Activated CD4-positive, alpha-beta T cell treated with anti-CD3 and anti-CD28 coated beads, Interleukin-2, amount 10 ng/mL, durations not matched to agents 7 days and 5 days (primary cell): ENCODE data around the gene GRIP2. TPM values are rescaled to one million over a fixed set of nuclear protein-coding genes. Genes with fewer than 3 reads are reported as not detected.

Source experiments
- CTCF ChIA-PET: fragments of 350-600 bp; sonication (Branson Sonifier 250); formaldehyde crosslinking; loops from one replicate; lab custom pipeline; 2021; ENCODE audit warnings: antibody characterized with exemption; lab: Charles Lee
- POLR2A ChIA-PET: fragments of 350-600 bp; sonication (Branson Sonifier 250); formaldehyde crosslinking; loops from one replicate; lab custom pipeline; 2021; ENCODE audit warnings: antibody characterized with exemption; lab: Charles Lee
- DNase-seq: peaks from one replicate; pipeline ENCODE4 v3.0.0-alpha.2; 2020
- H3K27ac Mint-ChIP-seq: one replicate; pipeline ENCODE4 v1.8.0; 2021; ENCODE audit warnings: mild to moderate bottlenecking, moderate library complexity, mixed read lengths
- H3K27me3 Mint-ChIP-seq: one replicate; pipeline ENCODE4 v1.8.0; 2021; ENCODE audit warnings: mixed read lengths
- H3K36me3 Mint-ChIP-seq: one replicate; pipeline ENCODE4 v1.8.0; 2021; ENCODE audit warnings: low read depth, mixed read lengths
- H3K4me1 Mint-ChIP-seq: one replicate; pipeline ENCODE4 v1.8.0; 2021; ENCODE audit warnings: mixed read lengths
- H3K4me3 Mint-ChIP-seq: one replicate; pipeline ENCODE4 v1.8.0; 2021; ENCODE audit warnings: mild to moderate bottlenecking, moderate library complexity, mixed read lengths
- H3K9me3 Mint-ChIP-seq: one replicate; pipeline ENCODE4 v1.8.0; 2021; ENCODE audit warnings: mixed read lengths
- total RNA-seq, 2 experiments: library from RNA; stranded (reverse); gene quantifications; one replicate each; pipeline ENCODE4 v1.2.3, GENCODE V29; 2021

The GRIP2 gene
- total RNA-seq, 2 experiments from 2014 or later: 0.15 to 0.45 TPM

- DNase-seq: no peak
- peaks cover 2% of the 10 kb centered on the region for H3K4me1 Mint-ChIP-seq
- no peak overlapping the region for H3K27ac Mint-ChIP-seq
- ChIA-PET POLR2A (no interaction called here), CTCF (no interaction called here)
- H3K4me3 Mint-ChIP-seq: no peak overlapping the region
- H3K9me3 Mint-ChIP-seq: no peaks in the 10 kb centered on the region
- H3K27me3 Mint-ChIP-seq: no peaks in the 10 kb centered on the region
- peaks cover 11% of the 10 kb centered on the region for H3K36me3 Mint-ChIP-seq
These were observed 53.1 kb downstream of the GRIP2 start for GRCh38 chr3:14487086-14487485.

GRCh38 chr3:14486460-14486859 lies 53.7 kb downstream of the GRIP2 start:
- Mint-ChIP-seq H3K4me3 (no peak overlapping the region), H3K4me1 (peaks cover 2% of the 10 kb centered on the region), H3K9me3 (no peaks in the 10 kb centered on the region), H3K27me3 (no peaks in the 10 kb centered on the region), H3K36me3 (peaks cover 16% of the 10 kb centered on the region), H3K27ac (peak overlapping the region; percentile 7)
- POLR2A ChIA-PET: no interaction called here
- CTCF ChIA-PET: no interaction called here
- no peak for DNase-seq

- H3K27me3 Mint-ChIP-seq: no peaks in the 10 kb centered on the region
- DNase-seq: no peak
- ChIA-PET CTCF (no interaction called here), POLR2A (no interaction called here)
- H3K27ac Mint-ChIP-seq: peak overlapping the region; percentile 7
- H3K36me3 Mint-ChIP-seq: peaks cover 19% of the 10 kb centered on the region
- H3K4me3 Mint-ChIP-seq: no peak overlapping the region
- H3K9me3 Mint-ChIP-seq: no peaks in the 10 kb centered on the region
- H3K4me1 Mint-ChIP-seq: peaks cover 2% of the 10 kb centered on the region
These were observed 54.2 kb downstream of the GRIP2 start for GRCh38 chr3:14485981-14486380.

GRCh38 chr3:14484741-14485140 lies 55.4 kb downstream of the GRIP2 start:
- DNase-seq: no peak
- Mint-ChIP-seq H3K36me3 (peaks cover 26% of the 10 kb centered on the region), H3K9me3 (no peaks in the 10 kb centered on the region), H3K27me3 (no peaks in the 10 kb centered on the region), H3K27ac (no peak overlapping the region), H3K4me3 (no peak overlapping the region), H3K4me1 (peaks cover 2% of the 10 kb centered on the region)
- CTCF ChIA-PET: interaction anchor here (0.6 kb wide), 1 partner anchor 51 kb away, joined by 3 read pairs; no protein-coding TSS in a partner anchor
- POLR2A ChIA-PET: no interaction called here

- no peak for DNase-seq
- ChIA-PET POLR2A (no interaction called here), CTCF (no interaction called here)
- no peaks in the 10 kb centered on the region for H3K27me3 Mint-ChIP-seq
- peaks cover 2% of the 10 kb centered on the region for H3K4me1 Mint-ChIP-seq
- H3K9me3 Mint-ChIP-seq: no peaks in the 10 kb centered on the region
- H3K36me3 Mint-ChIP-seq: peaks cover 28% of the 10 kb centered on the region
- H3K4me3 Mint-ChIP-seq: no peak overlapping the region
- no peak overlapping the region for H3K27ac Mint-ChIP-seq
These were observed 56.9 kb downstream of the GRIP2 start for GRCh38 chr3:14483286-14483685.

- CTCF ChIA-PET: interaction anchor here (0.6 kb wide), 1 partner anchor 197 kb away, joined by 3 read pairs; no protein-coding TSS in a partner anchor
- Mint-ChIP-seq H3K9me3 (no peaks in the 10 kb centered on the region), H3K4me3 (no peak overlapping the region), H3K27me3 (no peaks in the 10 kb centered on the region), H3K27ac (no peak overlapping the region), H3K4me1 (peaks cover 2% of the 10 kb centered on the region), H3K36me3 (peaks cover 33% of the 10 kb centered on the region)
- POLR2A ChIA-PET: no interaction called here
- DNase-seq: no peak
These were observed 57.8 kb downstream of the GRIP2 start for GRCh38 chr3:14482271-14482721.

GRCh38 chr3:14481646-14482036 lies 58.5 kb downstream of the GRIP2 start:
- H3K4me3 Mint-ChIP-seq: no peak overlapping the region
- H3K27me3 Mint-ChIP-seq: no peaks in the 10 kb centered on the region
- H3K27ac Mint-ChIP-seq: no peak overlapping the region
- ChIA-PET POLR2A (no interaction called here), CTCF (no interaction called here)
- peaks cover 30% of the 10 kb centered on the region for H3K36me3 Mint-ChIP-seq
- no peak for DNase-seq
- H3K9me3 Mint-ChIP-seq: no peaks in the 10 kb centered on the region
- no peaks in the 10 kb centered on the region for H3K4me1 Mint-ChIP-seq

GRCh38 chr3:14481018-14481645 lies 59.0 kb downstream of the GRIP2 start:
- Mint-ChIP-seq H3K27me3 (no peaks in the 10 kb centered on the region), H3K36me3 (peaks cover 30% of the 10 kb centered on the region), H3K4me1 (no peaks in the 10 kb centered on the region), H3K9me3 (no peaks in the 10 kb centered on the region), H3K27ac (no peak overlapping the region), H3K4me3 (no peak overlapping the region)
- POLR2A ChIA-PET: no interaction called here
- DNase-seq: no peak
- CTCF ChIA-PET: no interaction called here

- H3K27me3 Mint-ChIP-seq: no peaks in the 10 kb centered on the region
- POLR2A ChIA-PET: no interaction called here
- H3K27ac Mint-ChIP-seq: no peak overlapping the region
These were observed 59.7 kb downstream of the GRIP2 start for GRCh38 chr3:14480207-14481017.

GRCh38 chr3:14479591-14479990 lies 60.6 kb downstream of the GRIP2 start:
- Mint-ChIP-seq H3K36me3 (peaks cover 30% of the 10 kb centered on the region), H3K9me3 (no peaks in the 10 kb centered on the region), H3K4me3 (no peak overlapping the region), H3K4me1 (no peaks in the 10 kb centered on the region), H3K27me3 (no peaks in the 10 kb centered on the region), H3K27ac (no peak overlapping the region)
- DNase-seq: no peak
- POLR2A ChIA-PET: no interaction called here
- CTCF ChIA-PET: interaction anchor here (0.9 to 1.9 kb wide), 3 partner anchors 11 to 218 kb away, joined by 3 to 5 read pairs (median 4); no protein-coding TSS in a partner anchor

More at GRCh38 chr3:14480207-14481017, 59.7 kb downstream of the GRIP2 start:
- H3K9me3 Mint-ChIP-seq: no peaks in the 10 kb centered on the region
- H3K36me3 Mint-ChIP-seq: peaks cover 30% of the 10 kb centered on the region
- CTCF ChIA-PET: interaction anchor here (1.6 to 1.9 kb wide), 2 partner anchors 10 to 19 kb away, joined by 4 to 5 read pairs; no protein-coding TSS in a partner anchor
- no peak for DNase-seq
- no peaks in the 10 kb centered on the region for H3K4me1 Mint-ChIP-seq
- no peak overlapping the region for H3K4me3 Mint-ChIP-seq

- ChIA-PET POLR2A (no interaction called here), CTCF (interaction anchor here (0.9 to 1.9 kb wide), 3 partner anchors 12 to 218 kb away, joined by 3 to 5 read pairs (median 4); no protein-coding TSS in a partner anchor)
- no peaks in the 10 kb centered on the region for H3K9me3 Mint-ChIP-seq
- no peaks in the 10 kb centered on the region for H3K27me3 Mint-ChIP-seq
- no peak overlapping the region for H3K27ac Mint-ChIP-seq
- H3K4me3 Mint-ChIP-seq: no peak overlapping the region
- H3K36me3 Mint-ChIP-seq: peaks cover 28% of the 10 kb centered on the region
- no peaks in the 10 kb centered on the region for H3K4me1 Mint-ChIP-seq
- no peak for DNase-seq
These were observed 61.1 kb downstream of the GRIP2 start for GRCh38 chr3:14478956-14479550.

- DNase-seq: no peak
- Mint-ChIP-seq H3K27me3 (no peaks in the 10 kb centered on the region), H3K4me1 (no peaks in the 10 kb centered on the region), H3K4me3 (no peak overlapping the region), H3K9me3 (no peaks in the 10 kb centered on the region), H3K27ac (no peak overlapping the region), H3K36me3 (peaks cover 26% of the 10 kb centered on the region)
- CTCF ChIA-PET: interaction anchor here (0.5 kb wide), 1 partner anchor 40 kb away, joined by 3 read pairs; no protein-coding TSS in a partner anchor
- POLR2A ChIA-PET: no interaction called here
These were observed 62.7 kb downstream of the GRIP2 start for GRCh38 chr3:14477311-14477935.
